Liver (tissue), 9 donors: ENCODE data around the gene ACKR3. TPM values are rescaled to one million over a fixed set of nuclear protein-coding genes. Genes with fewer than 3 reads are reported as not detected.

ENCODE experiments used
- DNase-seq: peaks from one replicate; pipeline ENCODE4 v3.0.0-alpha.2; 2017; ENCODE audit warnings: low spot score
- H3K27ac ChIP-seq, 2 donors: one replicate each; pipeline ENCODE4 v1.7.0; 2013; ENCODE audit warnings: inconsistent platforms in 2 of 2, low read length in 2 of 2, control low read depth in 1 of 2, low read depth in 1 of 2, mild to moderate bottlenecking in 1 of 2
- H3K27me3 ChIP-seq, 4 donors: one replicate each; pipeline versions ENCODE4 v1.6.1 to v1.7.0; 2013; ENCODE audit warnings: low read length in 3 of 4, inconsistent platforms in 1 of 4, mild to moderate bottlenecking in 1 of 4, moderate library complexity in 1 of 4; ENCODE audit not compliant: control insufficient read depth in 4 of 4, insufficient read depth in 4 of 4
- H3K36me3 ChIP-seq, 4 donors: one replicate each; pipeline versions ENCODE4 v1.6.1 to v1.7.0; 2013; ENCODE audit warnings: low read length in 3 of 4, mild to moderate bottlenecking in 3 of 4, low read depth in 1 of 4, moderate library complexity in 1 of 4; ENCODE audit not compliant: control insufficient read depth in 4 of 4, insufficient read depth in 3 of 4
- H3K4me1 ChIP-seq, 4 donors: one replicate each; pipeline versions ENCODE4 v1.6.1 to v1.7.0; 2013; ENCODE audit warnings: low read length in 3 of 4, mild to moderate bottlenecking in 3 of 4, moderate library complexity in 1 of 4; ENCODE audit not compliant: control insufficient read depth in 4 of 4, insufficient read depth in 4 of 4
- H3K4me3 ChIP-seq, 3 donors: one replicate each; pipeline versions ENCODE4 v1.6.1 to v1.7.0; 2013; ENCODE audit warnings: low read length in 3 of 3, control low read depth in 1 of 3, low read depth in 1 of 3, mild to moderate bottlenecking in 1 of 3
- H3K9ac ChIP-seq, 2 donors: one replicate each; pipeline ENCODE4 v1.7.0; 2013; ENCODE audit warnings: low read length in 2 of 2, mild to moderate bottlenecking in 2 of 2, moderate library complexity in 2 of 2, control low read depth in 1 of 2, low read depth in 1 of 2
- H3K9me3 ChIP-seq, 4 donors: one replicate each; pipeline versions ENCODE4 v1.6.1 to v1.7.0; 2013; ENCODE audit warnings: low read length in 3 of 4; ENCODE audit not compliant: control insufficient read depth in 4 of 4
- ATF3 ChIP-seq: IDR thresholded peaks from 2 replicates; pipeline ENCODE4 v1.6.1; 2016; ENCODE audit warnings: antibody characterized with exemption
- CTCF ChIP-seq: fragments of 150-350 bp; IDR thresholded peaks from 2 replicates; pipeline ENCODE4 v1.5.1; 2017; ENCODE audit warnings: improper control_type of control experiment, low read depth, low read length; ENCODE audit not compliant: missing input control
- EGR1 ChIP-seq, 2 donors: IDR thresholded peaks; 2 replicates each; pipeline ENCODE4 v1.6.1; 2016 to 2018; ENCODE audit warnings: antibody characterized with exemption in 2 of 2, low read depth in 2 of 2
- FOXA1 ChIP-seq: IDR thresholded peaks from 2 replicates; pipeline ENCODE4 v1.6.1; 2016; ENCODE audit warnings: antibody characterized with exemption
- FOXA2 ChIP-seq: IDR thresholded peaks from 2 replicates; pipeline ENCODE4 v1.6.1; 2016; ENCODE audit warnings: antibody characterized with exemption
- GABPA ChIP-seq, 2 donors: IDR thresholded peaks in 1 of 2; conservative IDR thresholded peaks in 1 of 2; 2 replicates each; pipeline ENCODE4 v1.6.1; 2016; ENCODE audit warnings: antibody characterized with exemption in 2 of 2, mild to moderate bottlenecking in 1 of 2, moderate library complexity in 1 of 2
- HNF4A ChIP-seq, 2 donors: conservative IDR thresholded peaks; 2 replicates each; pipeline ENCODE4 v1.6.1; 2016; ENCODE audit warnings: antibody characterized with exemption in 2 of 2, mild to moderate bottlenecking in 2 of 2
- HNF4G ChIP-seq: IDR thresholded peaks from 2 replicates; pipeline ENCODE4 v1.6.1; 2016; ENCODE audit warnings: antibody characterized with exemption
- JUND ChIP-seq, 2 donors: IDR thresholded peaks; 2 replicates each; pipeline ENCODE4 v1.6.1; 2016; ENCODE audit warnings: antibody characterized with exemption in 2 of 2
- MAX ChIP-seq: IDR thresholded peaks from 2 replicates; pipeline ENCODE4 v1.6.1; 2016; ENCODE audit warnings: antibody characterized with exemption
- RAD21 ChIP-seq, 2 donors: IDR thresholded peaks; 2 replicates each; pipeline ENCODE4 v1.6.1; 2016; ENCODE audit warnings: antibody characterized with exemption in 2 of 2, mild to moderate bottlenecking in 2 of 2
- REST ChIP-seq: IDR thresholded peaks from 2 replicates; pipeline ENCODE4 v1.6.1; 2016; ENCODE audit warnings: antibody characterized with exemption, mild to moderate bottlenecking
- RXRA ChIP-seq, 2 donors: IDR thresholded peaks; 2 replicates each; pipeline ENCODE4 v1.6.1; 2017 to 2018; ENCODE audit warnings: antibody characterized with exemption in 2 of 2, mild to moderate bottlenecking in 1 of 2
- SP1 ChIP-seq: IDR thresholded peaks from 2 replicates; pipeline ENCODE4 v1.6.1; 2018; ENCODE audit warnings: antibody characterized with exemption, mild to moderate bottlenecking
- TAF1 ChIP-seq: conservative IDR thresholded peaks from 2 replicates; pipeline ENCODE4 v1.6.1; 2016; ENCODE audit warnings: antibody characterized with exemption, mild to moderate bottlenecking
- YY1 ChIP-seq: IDR thresholded peaks from 2 replicates; pipeline ENCODE4 v1.6.1; 2016; ENCODE audit warnings: antibody characterized with exemption, mild to moderate bottlenecking
- WGBS: extraction: QIAGEN DNeasy Blood & Tissue Kit; methylation state at CpG from one replicate; pipeline ENCODE4 v1.1.7; 2013; 5-methylcytosine and 5-hydroxymethylcytosine counted together
- polyA plus RNA-seq, 2 donors: library from polyadenylated mRNA; stranded (reverse) in 1 of 2; unstranded in 1 of 2; fragments of 200-250 nt in 1 of 2; fragments of >200 nt in 1 of 2; fragmentation: Nextera tagmentation in 1 of 2; extraction: Ambion mirVana in 1 of 2; gene quantifications; one replicate each; pipeline versions ENCODE4 v1.2.1 to v1.2.3, GENCODE V29; 2013 to 2015
- total RNA-seq, 2 donors: library from RNA; depleted of rRNA; stranded (reverse); fragments of >200 nt; gene quantifications; one replicate each; pipeline ENCODE4 v1.2.3, GENCODE V29; 2014
- TF ChIP-seq, protein P1 (sequence below): IDR thresholded peaks from 2 replicates; pipeline ENCODE4 v1.6.1; 2016; ENCODE audit warnings: antibody characterized with exemption
- donor health status: healthy.
- donor health status: healthy.
- donor health status: healthy.
- donor health status: healthy.
- donor health status: healthy.

Gene ACKR3
- total and polyA plus RNA-seq, 4 donors: 1.6 to 6.0 (median 3.0) TPM

- WGBS: 93% methylated on average over 5 of the region's 5 CpGs
- no peak for DNase-seq
- no peak overlapping the region for H3K27ac ChIP-seq
- TF ChIP-seq FOXA2 (no peak), ATF3 (no peak), RXRA (IDR thresholded peaks at IDR 0.05) (no peak), RAD21 (IDR thresholded peaks at IDR 0.05) (no peak), YY1 (no peak), FOXA1 (no peak), GABPA (IDR thresholded peaks at IDR 0.05 in 1 of 2, conservative IDR thresholded peaks at IDR 0.05 in 1 of 2) (no peak), CTCF (no peak), EGR1 (IDR thresholded peaks at IDR 0.05; ENCODE audit: low read depth in 2 of 2) (no peak), TAF1 (no peak), MAX (no peak), REST (no peak), JUND (IDR thresholded peaks at IDR 0.05) (no peak)
- TF ChIP-seq, protein P1, sequence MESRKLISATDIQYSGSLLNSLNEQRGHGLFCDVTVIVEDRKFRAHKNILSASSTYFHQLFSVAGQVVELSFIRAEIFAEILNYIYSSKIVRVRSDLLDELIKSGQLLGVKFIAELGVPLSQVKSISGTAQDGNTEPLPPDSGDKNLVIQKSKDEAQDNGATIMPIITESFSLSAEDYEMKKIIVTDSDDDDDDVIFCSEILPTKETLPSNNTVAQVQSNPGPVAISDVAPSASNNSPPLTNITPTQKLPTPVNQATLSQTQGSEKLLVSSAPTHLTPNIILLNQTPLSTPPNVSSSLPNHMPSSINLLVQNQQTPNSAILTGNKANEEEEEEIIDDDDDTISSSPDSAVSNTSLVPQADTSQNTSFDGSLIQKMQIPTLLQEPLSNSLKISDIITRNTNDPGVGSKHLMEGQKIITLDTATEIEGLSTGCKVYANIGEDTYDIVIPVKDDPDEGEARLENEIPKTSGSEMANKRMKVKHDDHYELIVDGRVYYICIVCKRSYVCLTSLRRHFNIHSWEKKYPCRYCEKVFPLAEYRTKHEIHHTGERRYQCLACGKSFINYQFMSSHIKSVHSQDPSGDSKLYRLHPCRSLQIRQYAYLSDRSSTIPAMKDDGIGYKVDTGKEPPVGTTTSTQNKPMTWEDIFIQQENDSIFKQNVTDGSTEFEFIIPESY: no peak
- H3K9me3 ChIP-seq: no peaks in the 10 kb centered on the region
- H3K4me3 ChIP-seq: no peak overlapping the region
- no peaks in the 10 kb centered on the region for H3K27me3 ChIP-seq
- no peaks in the 10 kb centered on the region for H3K4me1 ChIP-seq
- no peak overlapping the region for H3K9ac ChIP-seq
- no peaks in the 10 kb centered on the region for H3K36me3 ChIP-seq
Observed at GRCh38 chr2:236599059-236599458, 29.4 kb downstream of the ACKR3 start.

GRCh38 chr2:236600158-236600557, 30.5 kb downstream of the ACKR3 start:
- Histone ChIP-seq H3K9me3 (no peaks in the 10 kb centered on the region), H3K27me3 (no peaks in the 10 kb centered on the region), H3K36me3 (no peaks in the 10 kb centered on the region), H3K4me3 (no peak overlapping the region), H3K27ac (no peak overlapping the region), H3K9ac (no peak overlapping the region), H3K4me1 (no peaks in the 10 kb centered on the region)
- WGBS: 85% methylated on average over 7 of the region's 7 CpGs
- no peak for TF ChIP-seq GABPA (IDR thresholded peaks at IDR 0.05 in 1 of 2, conservative IDR thresholded peaks at IDR 0.05 in 1 of 2)
- no peak for TF ChIP-seq REST
- no peak for TF ChIP-seq SP1
- no peak for TF ChIP-seq ATF3
- no peak for TF ChIP-seq TAF1
- no peak for TF ChIP-seq RXRA (IDR thresholded peaks at IDR 0.05)
- no peak for TF ChIP-seq FOXA2
- TF ChIP-seq, protein P1: no peak
- no peak for TF ChIP-seq FOXA1
- TF ChIP-seq RAD21 (IDR thresholded peaks at IDR 0.05): no peak
- TF ChIP-seq HNF4A (conservative IDR thresholded peaks at IDR 0.05): no peak
- TF ChIP-seq EGR1 (IDR thresholded peaks at IDR 0.05; ENCODE audit: low read depth in 2 of 2): no peak
- TF ChIP-seq HNF4G: no peak
- no peak for TF ChIP-seq YY1
- no peak for TF ChIP-seq MAX
- DNase-seq: no peak
